Measurements from ENCODE around the gene R3HDM2. TPM values are rescaled to one million over a fixed set of nuclear protein-coding genes. Genes with fewer than 3 reads are reported as not detected.
"Not testable (repeated sequence)": the region's sequence is repeated elsewhere in the genome, so short reads cannot be mapped to it uniquely, and the experiment has no call there.

The R3HDM2 gene
- total RNA-seq, 3 donors from 2014 or later = 31.6 to 43.0 (median 35.7) TPM

- Histone ChIP-seq H3K27me3 (no peaks in the 10 kb centered on the region), H3K27ac (peak overlapping the region; percentile 61 to 77), H3K9me3 (no peaks in the 10 kb centered on the region), H3K4me1 (no peaks in the 10 kb centered on the region), H3K36me3 (no peaks in the 10 kb centered on the region), H3K4me3 (no peak overlapping the region)
- peak in 1 of 2 donors; percentile 37 for DNase-seq (ENCODE audit: low spot score in 2 of 2)
- intact Hi-C loops (cut with DNase I; ENCODE audit: low total_unique reads) = no loop called here
- TF ChIP-seq CTCF (IDR thresholded peaks at IDR 0.05) = no peak
- TF ChIP-seq POLR2AphosphoS5 (IDR thresholded peaks at IDR 0.05) = no peak
- no peak for TF ChIP-seq POLR2A (IDR thresholded peaks at IDR 0.05)
Measured at GRCh38 chr12:57280211-57281062, 150.4 kb downstream of the R3HDM2 start.

GRCh38 chr12:57278465-57279381 is 152.1 kb downstream of the R3HDM2 start:
- intact Hi-C loops (cut with DNase I; ENCODE audit: low total_unique reads) = no loop called here
- Histone ChIP-seq H3K27me3 (no peaks in the 10 kb centered on the region), H3K9me3 (no peaks in the 10 kb centered on the region), H3K27ac (no peak overlapping the region), H3K4me3 (no peak overlapping the region), H3K4me1 (no peaks in the 10 kb centered on the region), H3K36me3 (no peaks in the 10 kb centered on the region)
- no peak for DNase-seq (ENCODE audit: low spot score in 2 of 2)
- TF ChIP-seq POLR2A (IDR thresholded peaks at IDR 0.05) (no peak), POLR2AphosphoS5 (IDR thresholded peaks at IDR 0.05) (no peak), CTCF (IDR thresholded peaks at IDR 0.05) (no peak)

- intact Hi-C loops (cut with DNase I; ENCODE audit: low total_unique reads) = no loop called here
- no peak for DNase-seq (ENCODE audit: low spot score in 2 of 2)
- H3K4me3 ChIP-seq = no peak overlapping the region
- H3K27ac ChIP-seq = no peak overlapping the region
- TF ChIP-seq POLR2AphosphoS5 (IDR thresholded peaks at IDR 0.05) = no peak
- no peak for TF ChIP-seq POLR2A (IDR thresholded peaks at IDR 0.05)
- no peak for TF ChIP-seq CTCF (IDR thresholded peaks at IDR 0.05)
- H3K9me3 ChIP-seq = no peaks in the 10 kb centered on the region
- no peaks in the 10 kb centered on the region for H3K4me1 ChIP-seq
- H3K27me3 ChIP-seq = no peaks in the 10 kb centered on the region
- no peaks in the 10 kb centered on the region for H3K36me3 ChIP-seq
Measured at GRCh38 chr12:57276935-57277563, 153.8 kb downstream of the R3HDM2 start.

GRCh38 chr12:57276233-57276632 is 154.6 kb downstream of the R3HDM2 start:
- H3K4me3 ChIP-seq; intact Hi-C loops (cut with DNase I; ENCODE audit: low total_unique reads); H3K4me1 ChIP-seq; H3K9me3 ChIP-seq; H3K36me3 ChIP-seq; H3K27me3 ChIP-seq; H3K27ac ChIP-seq; DNase-seq (ENCODE audit: low spot score in 2 of 2): not testable (repeated sequence)

GRCh38 chr12:57273516-57273915 is 157.3 kb downstream of the R3HDM2 start:
- H3K9me3 ChIP-seq = no peaks in the 10 kb centered on the region
- intact Hi-C loops (cut with DNase I; ENCODE audit: low total_unique reads) = no loop called here
- TF ChIP-seq CTCF (IDR thresholded peaks at IDR 0.05) = no peak
- TF ChIP-seq POLR2AphosphoS5 (IDR thresholded peaks at IDR 0.05) = no peak
- TF ChIP-seq POLR2A (IDR thresholded peaks at IDR 0.05) = no peak
- H3K27ac ChIP-seq = no peak overlapping the region
- no peak overlapping the region for H3K4me3 ChIP-seq
- no peak for DNase-seq (ENCODE audit: low spot score in 2 of 2)
- H3K27me3 ChIP-seq = no peaks in the 10 kb centered on the region
- no peaks in the 10 kb centered on the region for H3K36me3 ChIP-seq
- H3K4me1 ChIP-seq = no peaks in the 10 kb centered on the region

All from breast epithelium (tissue), 4 donors.